DMS153 (cell line): ENCODE measurements around the gene PPWD1.
"Not testable (repeated sequence)": the region's sequence is repeated elsewhere in the genome, so short reads cannot be mapped to it uniquely, and the experiment has no call there.

Source experiments
- DNase-seq: peaks from one replicate; lab custom pipeline; 2025; lab: John Stamatoyannopoulos, UW

PPWD1 gene

GRCh38 chr5:65562731-65563701 lies at the start of gene PPWD1, which contains the start of gene CENPK:
TSS of gene PPWD1 (plus strand) at chr5:65563296. CDS start at chr5:65563311, 15 bp downstream.
TSS of gene CENPK (minus strand) at chr5:65563168. CDS start at chr5:65554907, 8,261 bp downstream.
- DNase-seq = peak; percentile 72

GRCh38 chr5:65525726-65526125 lies 37.4 kb upstream of the PPWD1 start:
- DNase-seq = no peak

GRCh38 chr5:65530904-65531303 lies 32.2 kb upstream of the PPWD1 start:
- no peak for DNase-seq

- DNase-seq = no peak
These were observed 27.5 kb upstream of the PPWD1 start for GRCh38 chr5:65535529-65535987.

GRCh38 chr5:65539827-65540226 lies 23.3 kb upstream of the PPWD1 start:
- DNase-seq = no peak

- DNase-seq = no peak
These were observed 18.6 kb upstream of the PPWD1 start for GRCh38 chr5:65544473-65544872.

- DNase-seq = no peak
These were observed 17.0 kb upstream of the PPWD1 start for GRCh38 chr5:65546141-65546540.

GRCh38 chr5:65548281-65548680 lies 14.8 kb upstream of the PPWD1 start:
- DNase-seq = no peak

GRCh38 chr5:65553941-65554340 lies 9.2 kb upstream of the PPWD1 start:
- DNase-seq = no peak

- DNase-seq = no peak
These were observed 7.8 kb upstream of the PPWD1 start for GRCh38 chr5:65555287-65555686.

- DNase-seq = no peak
These were observed 6.9 kb upstream of the PPWD1 start for GRCh38 chr5:65556181-65556580.

- DNase-seq = no peak
These were observed 6.4 kb upstream of the PPWD1 start for GRCh38 chr5:65556718-65557117.

GRCh38 chr5:65563777-65564176 lies 681 bp downstream of the PPWD1 start:
- DNase-seq = no peak

GRCh38 chr5:65566505-65566904 lies 3.4 kb downstream of the PPWD1 start:
- DNase-seq = no peak

GRCh38 chr5:65570598-65571226 lies 7.6 kb downstream of the PPWD1 start:
- DNase-seq = no peak

- DNase-seq = no peak
These were observed 14.0 kb downstream of the PPWD1 start for GRCh38 chr5:65577141-65577540.

GRCh38 chr5:65588694-65589093 lies 25.6 kb downstream of the PPWD1 start:
- no peak for DNase-seq

- DNase-seq = not testable (repeated sequence)
These were observed 38.7 kb downstream of the PPWD1 start for GRCh38 chr5:65601761-65602160.

GRCh38 chr5:65611524-65611923 lies 48.4 kb downstream of the PPWD1 start:
- peak; percentile 65 for DNase-seq

- no peak for DNase-seq
These were observed 49.3 kb downstream of the PPWD1 start for GRCh38 chr5:65612298-65612907.

GRCh38 chr5:65620021-65620420 lies 56.9 kb downstream of the PPWD1 start:
- no peak for DNase-seq

- not testable (repeated sequence) for DNase-seq
These were observed 58.9 kb downstream of the PPWD1 start for GRCh38 chr5:65621961-65622360.

GRCh38 chr5:65623482-65623881 lies 60.4 kb downstream of the PPWD1 start:
- no peak for DNase-seq
